Measurements from ENCODE around the gene CCBE1. TPM values are rescaled to one million over a fixed set of nuclear protein-coding genes. Genes with fewer than 3 reads are reported as not detected.

CCBE1 gene
- total and polyA plus RNA-seq, 9 of the 15 experiments (the other 6 are each of a cell fraction or from before 2014, with no cell fraction given), result 0.20 TPM; not detected in 8

GRCh38 chr18:59576541-59577385 lies 120.5 kb downstream of the CCBE1 start:
- FAIRE-seq, result no peak
- Histone ChIP-seq H4K20me1 (replicated peaks; ENCODE audit: control insufficient read depth, insufficient read depth, low read length) (no peaks in the 10 kb centered on the region), H3K27me3 (ENCODE audit: control insufficient read depth in 2 of 2, insufficient read depth in 2 of 2, low read length in 2 of 2) (no peaks in the 10 kb centered on the region; a peak in 1 of 5 replicates), H3K4me2 (ENCODE audit: insufficient read depth, low read length) (no peak overlapping the region), H3K36me3 (ENCODE audit: control insufficient read depth, insufficient read depth, low read length) (no peaks in the 10 kb centered on the region), H2AFZ (ENCODE audit: low read depth, low read length) (no peak overlapping the region), H3K9me3 (replicated peaks; ENCODE audit: control insufficient read depth, insufficient read depth, low read depth, low read length) (no peaks in the 10 kb centered on the region), H3K4me1 (replicated peaks in 1 of 2; ENCODE audit: control insufficient read depth in 2 of 2, insufficient read depth in 2 of 2, low read length in 2 of 2) (no peaks in the 10 kb centered on the region), H3K4me3 (no peak overlapping the region), H3K9me1 (ENCODE audit: control insufficient read depth, insufficient read depth, low read length) (no peaks in the 10 kb centered on the region), H3K9ac (ENCODE audit: insufficient read depth in 1 of 2, low read depth in 2 of 2, low read length in 2 of 2) (no peak overlapping the region), H3K79me2 (ENCODE audit: control insufficient read depth, insufficient read depth, low read length) (no peaks in the 10 kb centered on the region), H3K27ac (ENCODE audit: extremely low read depth, low read depth, low read length) (no peak overlapping the region)
- intact Hi-C loops (cut with micrococcal nuclease), result no loop called here
- no peak for ATAC-seq
- DNase-seq (ENCODE audit: extremely low read depth in 1 of 4, low spot score in 3 of 4), result no peak
- TF ChIP-seq CBX2 (IDR thresholded peaks at IDR 0.05; ENCODE audit: insufficient read depth, low read length, poor library complexity, severe bottlenecking) (no peak), C11orf30 (IDR thresholded peaks at IDR 0.05; ENCODE audit: low read depth) (no peak), FUS (optimal IDR thresholded peaks at IDR 0.05; ENCODE audit: low read depth, low read length) (no peak), E2F1 (CRISPR knock-in tag; IDR thresholded peaks at IDR 0.05) (no peak), CCNT2 (IDR thresholded peaks at IDR 0.05; ENCODE audit: borderline replicate concordance, extremely low read depth, insufficient read length, low read depth, low read length) (no peak)
- BruUV-seq (replicated peaks), result no TSS peak
- POLR2A ChIA-PET, result interaction anchor here (0.5 to 0.7 kb wide), 2 partner anchors 14 to 123 kb away, joined by 3 read pairs; no protein-coding TSS in a partner anchor
- WGBS (ENCODE audit: insufficient coverage, low coverage, missing lambda C conversion rate), result 1% methylated on average over 9 of the region's 10 CpGs
- in situ Hi-C loops (cut with MboI), result no loop called here
- CTCF ChIA-PET (ENCODE audit: low intra/inter-chr PET ratio), result no interaction called here
